ENCODE results near the gene TBC1D13. TPM values are rescaled to one million over a fixed set of nuclear protein-coding genes. Genes with fewer than 3 reads are reported as not detected.
"Not testable (repeated sequence)": the region's sequence is repeated elsewhere in the genome, so short reads cannot be mapped to it uniquely, and the experiment has no call there.

The TBC1D13 gene
- total RNA-seq, 2 experiments from 2014 or later = 26.1 to 29.2 TPM

DNA sequence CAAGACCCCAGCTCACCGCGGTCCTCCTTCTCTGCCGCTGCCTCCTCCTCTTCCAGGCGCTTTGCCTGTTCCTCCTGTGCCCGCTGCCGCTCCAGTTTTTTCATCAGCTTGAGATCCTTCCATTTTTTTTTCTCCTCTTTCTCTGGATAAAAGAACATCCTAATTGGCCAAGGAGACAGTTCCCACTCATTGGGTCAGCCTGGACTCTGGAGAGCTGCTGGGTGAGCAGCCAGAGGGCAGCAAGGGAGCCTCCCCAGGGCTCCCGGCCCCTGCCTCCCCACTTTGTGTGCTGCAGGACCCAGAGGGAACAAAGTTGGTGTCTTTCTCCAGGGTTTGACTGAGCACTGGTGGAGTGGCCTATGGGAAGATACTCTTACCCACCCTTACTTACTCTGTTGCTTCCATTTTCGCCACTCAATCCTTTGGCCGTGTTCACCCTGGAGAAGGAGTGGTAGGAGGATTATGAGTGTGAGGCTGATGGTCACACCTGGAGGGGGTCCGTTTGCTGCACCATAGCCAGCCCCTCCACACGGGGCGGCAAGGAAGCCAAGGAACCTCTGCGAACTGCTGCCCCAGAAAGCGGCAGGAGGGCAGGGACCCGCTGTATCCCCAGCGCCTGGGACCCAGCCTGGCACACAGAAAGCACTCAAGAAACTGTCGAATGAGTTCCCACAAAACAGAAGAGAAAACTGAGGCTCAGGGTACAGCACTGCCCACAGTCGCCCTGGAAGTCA, 41.8 kb downstream of the TBC1D13 start:
- DNase-seq (no peak), ATAC-seq (ENCODE audit: low read depth) (no peak)
- peak overlapping the region; percentile 92 for H3K27ac Mint-ChIP-seq
- no peaks in the 10 kb centered on the region for H3K27me3 Mint-ChIP-seq
- H3K4me1 Mint-ChIP-seq = peaks cover 23% of the 10 kb centered on the region
- H3K36me3 Mint-ChIP-seq = peaks cover 4% of the 10 kb centered on the region
- POLR2A ChIA-PET = interaction anchor here (0.5 to 2.3 kb wide), 6 partner anchors 10 to 276 kb away, joined by 3 to 32 read pairs (median 4); partner anchors contain the start of genes DOLK, ENDOG, NUP188 and ZDHHC12
- H3K9me3 Mint-ChIP-seq = no peaks in the 10 kb centered on the region
- peak overlapping the region; percentile 96 for H3K4me3 Mint-ChIP-seq

DNA sequence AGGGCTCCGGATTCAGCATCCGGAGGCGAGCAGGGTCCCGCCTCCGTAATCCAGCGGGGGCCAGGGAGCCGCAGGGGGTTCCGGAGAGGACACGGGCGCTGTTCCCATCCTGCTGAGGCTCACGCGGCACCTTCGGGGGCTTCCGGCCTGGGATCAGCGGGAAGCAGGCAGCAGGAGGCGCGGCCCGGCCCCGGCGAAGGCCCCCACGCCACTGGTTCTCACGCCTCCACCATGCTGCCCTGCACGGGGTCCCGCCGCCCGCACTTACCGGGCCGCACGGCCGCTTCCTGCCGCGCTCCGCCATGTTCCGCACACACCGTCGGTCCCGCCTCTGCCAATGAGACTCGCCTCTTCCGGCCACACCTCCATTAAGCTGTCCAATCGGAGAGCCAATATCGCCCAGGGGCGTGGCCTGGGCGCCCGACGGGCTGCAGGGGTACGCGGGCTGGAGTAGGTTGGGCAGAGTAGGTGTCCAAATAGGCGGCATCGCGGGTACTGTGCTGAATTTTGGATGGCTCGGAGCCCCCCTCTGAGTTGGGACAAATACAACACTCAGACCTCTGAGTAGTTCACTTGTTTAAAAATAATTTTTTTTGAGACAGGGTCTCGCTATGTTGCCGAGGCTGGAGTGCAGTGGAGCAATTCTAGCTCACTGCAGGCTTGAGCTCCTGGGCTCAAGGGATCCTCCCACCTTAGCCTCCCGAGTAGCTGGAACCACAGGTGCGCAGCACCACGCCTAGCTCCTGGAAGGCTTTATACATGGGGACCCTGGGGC, 42.6 kb downstream of the TBC1D13 start, which contains the start of gene SPOUT1:
Gene SPOUT1, minus strand, starts transcription at position 318 of the 775 bp plus-strand sequence. Its CDS starts 14 bp downstream, at position 304.
- Mint-ChIP-seq H3K27ac (peak within 1 kb of the TSS; percentile 92), H3K4me1 (peaks cover 23% of the 10 kb centered on the region), H3K4me3 (peak within 1 kb of the TSS; percentile 96), H3K36me3 (peaks cover 3% of the 10 kb centered on the region), H3K27me3 (no peaks in the 10 kb centered on the region), H3K9me3 (no peaks in the 10 kb centered on the region)
- DNase-seq (peak; percentile 95), ATAC-seq (ENCODE audit: low read depth) (peak; percentile 98)
- POLR2A ChIA-PET = interaction anchor here (0.6 to 1.6 kb wide), 14 partner anchors 8 to 243 kb away, joined by 3 to 32 read pairs (median 4); partner anchors contain the start of genes DOLK, ENDOG, MIGA2 and NUP188

DNA sequence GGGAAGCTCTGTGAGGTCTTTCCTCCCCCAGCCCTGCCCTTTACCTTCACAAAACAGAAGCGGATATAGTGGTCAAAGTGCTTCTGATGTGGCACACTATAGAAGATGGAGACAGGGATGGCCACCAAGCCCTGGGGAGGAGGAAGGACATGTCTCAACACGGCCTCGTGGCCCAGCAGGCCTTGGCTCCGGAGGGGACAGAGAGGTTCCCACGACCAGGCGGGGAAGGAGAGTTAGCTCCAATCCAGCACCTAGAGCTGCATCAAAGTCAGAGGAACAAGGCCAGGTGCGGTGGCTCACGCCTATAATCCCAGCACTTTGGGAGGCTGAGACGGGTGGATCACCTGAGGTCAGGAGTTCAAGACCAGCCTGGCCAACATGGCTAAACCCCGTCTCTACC, 46.6 kb downstream of the TBC1D13 start:
- H3K27me3 Mint-ChIP-seq = no peaks in the 10 kb centered on the region
- DNase-seq = no peak
- no peak overlapping the region for H3K27ac Mint-ChIP-seq
- H3K4me1 Mint-ChIP-seq = peaks cover 12% of the 10 kb centered on the region
- no peak for ATAC-seq (ENCODE audit: low read depth)
- no peaks in the 10 kb centered on the region for H3K9me3 Mint-ChIP-seq
- no peak overlapping the region for H3K4me3 Mint-ChIP-seq
- POLR2A ChIA-PET = no interaction called here
- peaks cover 5% of the 10 kb centered on the region for H3K36me3 Mint-ChIP-seq

DNA sequence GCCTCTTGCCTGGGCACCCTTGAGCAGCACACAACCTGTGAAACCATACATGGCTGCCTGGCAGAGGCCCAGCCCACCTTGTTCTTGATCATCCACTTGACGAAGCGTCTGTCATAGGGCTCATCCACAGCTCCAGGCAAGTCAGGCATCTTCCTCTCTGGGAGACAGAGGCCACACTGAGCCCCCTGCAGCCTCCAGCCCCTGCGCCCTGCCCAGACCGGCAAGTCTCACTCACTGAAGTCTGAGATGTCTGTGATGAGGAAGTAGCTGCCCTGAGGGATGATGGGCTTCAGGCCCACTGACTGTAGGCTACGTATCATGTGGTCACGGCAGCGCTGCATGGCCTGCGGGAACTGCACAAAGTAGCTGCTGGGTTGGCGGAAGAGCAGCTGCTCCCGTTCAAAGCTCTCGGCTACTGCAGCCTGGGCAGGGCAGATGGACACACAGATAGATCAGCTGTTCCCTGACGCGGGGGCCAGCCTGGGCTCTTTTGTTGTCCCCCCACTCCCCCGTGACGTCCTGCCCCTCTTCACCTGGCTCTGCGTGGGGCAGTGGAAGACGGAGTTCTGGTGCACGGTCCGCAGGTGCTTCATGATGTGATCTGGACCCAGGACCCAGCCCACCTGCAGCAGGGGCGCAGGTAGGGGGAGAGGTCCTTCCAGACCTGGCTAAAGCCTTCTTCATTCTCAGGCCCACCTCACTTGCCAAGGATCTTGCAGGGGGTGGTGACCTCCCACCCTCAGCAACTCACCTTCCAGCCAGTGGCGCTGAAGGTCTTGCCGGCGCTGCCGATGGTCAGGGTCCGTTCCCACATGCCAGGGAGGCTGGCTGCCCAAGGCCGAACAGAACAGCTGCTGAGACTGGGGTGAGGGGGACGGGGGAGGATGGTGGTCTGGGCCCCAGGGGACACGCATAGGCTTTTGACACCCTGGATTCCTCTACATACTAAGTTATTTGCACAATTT, 48.5 kb downstream of the TBC1D13 start:
- H3K27ac Mint-ChIP-seq = no peak overlapping the region
- H3K4me3 Mint-ChIP-seq = no peak overlapping the region
- H3K36me3 Mint-ChIP-seq = peaks cover 2% of the 10 kb centered on the region
- POLR2A ChIA-PET = interaction anchor here (0.6 to 0.9 kb wide), 2 partner anchors 17 to 62 kb away, joined by 3 to 4 read pairs; partner anchors contain the start of gene ENDOG
- H3K27me3 Mint-ChIP-seq = no peaks in the 10 kb centered on the region
- H3K9me3 Mint-ChIP-seq = no peaks in the 10 kb centered on the region
- H3K4me1 Mint-ChIP-seq = no peaks in the 10 kb centered on the region
- DNase-seq = no peak
- no peak for ATAC-seq (ENCODE audit: low read depth)

DNA sequence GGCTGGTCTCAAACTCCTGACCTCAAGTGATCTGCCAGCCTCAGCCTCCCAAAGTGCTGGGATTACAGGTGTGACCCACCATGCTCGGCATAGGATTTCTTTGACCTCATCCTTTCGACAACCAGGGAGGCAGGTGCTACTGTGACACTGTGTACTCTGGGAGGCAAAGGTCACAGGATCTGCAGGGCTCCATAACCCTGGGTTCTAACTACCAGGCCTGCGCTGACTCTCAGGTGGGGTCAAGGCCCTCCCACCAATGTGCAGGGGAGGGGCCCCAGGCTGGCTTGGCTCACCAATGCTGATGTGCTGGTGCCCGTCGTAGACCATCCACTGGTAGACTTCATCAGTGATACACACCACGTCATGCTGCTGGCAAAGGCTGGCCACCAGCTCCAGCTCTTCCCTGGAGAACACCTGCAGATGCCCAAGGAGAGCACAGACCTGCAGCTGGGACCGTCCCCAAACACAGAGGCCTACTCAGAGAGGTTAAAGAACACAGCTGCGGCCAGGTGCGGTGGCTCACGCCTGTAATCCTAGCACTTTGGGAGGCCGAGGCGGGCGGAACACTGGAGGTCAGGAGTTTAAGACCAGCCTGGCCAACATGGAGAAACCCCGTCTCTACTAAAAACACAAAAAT, 49.6 kb downstream of the TBC1D13 start:
- no peak overlapping the region for H3K27ac Mint-ChIP-seq
- no peaks in the 10 kb centered on the region for H3K9me3 Mint-ChIP-seq
- POLR2A ChIA-PET = interaction anchor here (0.6 kb wide), 1 partner anchor 63 kb away, joined by 4 read pairs; no protein-coding TSS in a partner anchor
- no peaks in the 10 kb centered on the region for H3K27me3 Mint-ChIP-seq
- ATAC-seq (ENCODE audit: low read depth) = no peak
- H3K4me3 Mint-ChIP-seq = no peak overlapping the region
- peaks cover 2% of the 10 kb centered on the region for H3K36me3 Mint-ChIP-seq
- H3K4me1 Mint-ChIP-seq = no peaks in the 10 kb centered on the region
- no peak for DNase-seq

DNA sequence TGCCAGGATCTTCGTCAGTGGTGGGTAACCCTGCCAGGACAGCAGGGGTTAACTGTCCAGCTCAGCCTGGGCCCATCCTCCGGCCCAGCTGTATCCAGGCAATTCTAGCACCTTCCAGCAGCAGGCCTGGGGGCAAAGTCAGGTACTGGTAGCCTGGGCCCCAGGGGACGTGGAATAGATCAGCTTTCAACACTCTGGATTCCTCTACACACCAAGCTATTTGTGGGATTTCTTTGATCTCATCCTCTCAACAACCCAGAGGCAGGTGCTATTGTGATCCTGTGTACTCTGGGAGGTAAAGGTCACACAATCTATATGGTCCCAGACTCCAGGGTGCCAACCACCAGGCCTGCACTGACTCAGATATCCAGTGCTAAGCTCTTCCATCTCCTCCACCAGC, 51.3 kb downstream of the TBC1D13 start:
- Mint-ChIP-seq H3K27me3 (no peaks in the 10 kb centered on the region), H3K4me3 (no peak overlapping the region), H3K27ac (no peak overlapping the region), H3K9me3 (no peaks in the 10 kb centered on the region), H3K4me1 (no peaks in the 10 kb centered on the region), H3K36me3 (peaks cover 5% of the 10 kb centered on the region)
- POLR2A ChIA-PET = interaction anchor here (1.0 to 1.4 kb wide), 2 partner anchors 8 to 66 kb away, joined by 3 to 4 read pairs; partner anchors contain the start of gene SPOUT1
- DNase-seq (no peak), ATAC-seq (ENCODE audit: low read depth) (no peak)

DNA sequence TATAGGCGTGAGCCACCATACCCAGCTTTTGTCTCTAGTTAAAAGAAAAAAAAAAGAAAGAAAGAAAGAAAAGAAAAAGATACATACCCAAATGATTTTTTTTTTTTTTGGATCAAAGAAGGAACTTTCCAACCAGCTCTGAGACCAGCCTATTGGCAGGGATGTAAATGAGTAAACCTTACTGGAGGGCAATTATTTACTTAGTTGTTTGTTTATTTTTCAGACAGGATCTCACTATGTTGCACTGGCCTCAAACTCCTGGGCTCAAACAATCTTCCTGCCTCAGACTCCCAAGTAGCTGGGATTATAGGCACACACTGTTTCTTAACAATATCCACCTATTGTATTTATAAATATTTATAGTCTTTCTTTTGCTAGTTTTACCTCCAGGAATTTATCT, 53.5 kb downstream of the TBC1D13 start:
- ATAC-seq (ENCODE audit: low read depth) (no peak), DNase-seq (no peak)
- Mint-ChIP-seq H3K27me3 (no peaks in the 10 kb centered on the region), H3K27ac (no peak overlapping the region), H3K36me3 (peaks cover 5% of the 10 kb centered on the region), H3K4me1 (no peaks in the 10 kb centered on the region), H3K9me3 (no peaks in the 10 kb centered on the region), H3K4me3 (no peak overlapping the region)
- POLR2A ChIA-PET = no interaction called here

DNA sequence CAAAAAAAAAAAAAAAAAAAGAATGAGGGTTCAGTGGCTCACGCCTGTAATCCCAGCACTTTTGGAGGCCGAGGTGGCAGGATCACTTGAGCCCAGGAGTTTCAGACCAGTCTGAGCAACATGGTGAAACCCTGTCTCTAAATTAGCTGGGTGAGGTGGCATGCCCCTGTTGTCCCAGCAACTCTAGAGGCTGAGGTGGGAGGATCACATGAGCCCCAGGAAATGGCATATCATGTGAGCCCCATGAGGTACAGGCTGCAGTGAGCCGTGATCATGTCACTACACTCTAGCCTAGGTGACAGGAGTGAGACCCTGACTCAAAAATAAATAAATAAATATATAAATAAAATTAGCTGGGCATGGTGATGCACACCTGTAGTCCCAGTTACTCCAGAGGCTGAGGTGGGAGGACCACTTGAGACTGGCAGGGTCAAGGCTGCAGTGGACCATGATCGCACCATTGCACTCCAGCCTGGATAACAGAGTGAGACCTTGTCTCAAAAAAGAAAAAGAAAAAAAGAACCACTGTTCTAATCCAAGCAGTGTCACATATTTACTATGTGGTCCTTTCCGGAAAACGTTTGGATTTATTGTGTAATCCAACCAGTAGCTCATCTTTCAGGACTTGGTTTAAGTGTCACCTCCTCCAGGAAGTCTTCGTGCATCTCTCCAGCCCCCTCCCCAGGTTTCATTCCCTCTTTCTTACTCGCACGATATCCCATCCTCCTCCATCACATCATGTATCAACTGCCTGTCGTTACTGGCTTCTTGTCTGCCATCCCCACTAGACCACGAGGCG, 54.8 kb downstream of the TBC1D13 start:
- POLR2A ChIA-PET = interaction anchor here (1.1 kb wide), 1 partner anchor 12 kb away, joined by 4 read pairs; the partner anchor contains the start of gene SPOUT1
- DNase-seq = no peak
- no peaks in the 10 kb centered on the region for H3K9me3 Mint-ChIP-seq
- no peak for ATAC-seq (ENCODE audit: low read depth)
- H3K27ac Mint-ChIP-seq = no peak overlapping the region
- H3K4me3 Mint-ChIP-seq = no peak overlapping the region
- no peaks in the 10 kb centered on the region for H3K4me1 Mint-ChIP-seq
- no peaks in the 10 kb centered on the region for H3K27me3 Mint-ChIP-seq
- peaks cover 5% of the 10 kb centered on the region for H3K36me3 Mint-ChIP-seq

DNA sequence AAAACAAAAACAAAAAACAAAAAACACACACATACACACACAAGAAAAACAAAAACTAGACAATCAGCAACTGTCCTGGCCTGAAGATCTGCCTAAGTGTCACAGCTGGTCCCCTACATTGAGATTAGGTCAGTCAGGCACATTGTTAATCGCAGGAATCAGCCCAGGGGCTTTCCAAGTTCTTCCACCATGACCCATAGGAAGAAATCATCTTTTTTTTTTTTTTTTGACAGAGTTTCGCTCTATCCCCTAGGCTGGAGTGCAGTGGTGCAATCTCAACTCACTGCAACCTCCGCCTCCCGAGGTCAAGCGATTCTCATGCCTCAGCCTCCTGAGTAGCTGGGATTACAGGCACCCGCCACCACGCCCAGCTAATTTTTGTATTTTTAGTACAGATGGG, 56.1 kb downstream of the TBC1D13 start:
- POLR2A ChIA-PET; H3K27ac Mint-ChIP-seq; DNase-seq; ATAC-seq (ENCODE audit: low read depth); H3K4me3 Mint-ChIP-seq; H3K36me3 Mint-ChIP-seq; H3K4me1 Mint-ChIP-seq; H3K27me3 Mint-ChIP-seq; H3K9me3 Mint-ChIP-seq: not testable (repeated sequence)

DNA sequence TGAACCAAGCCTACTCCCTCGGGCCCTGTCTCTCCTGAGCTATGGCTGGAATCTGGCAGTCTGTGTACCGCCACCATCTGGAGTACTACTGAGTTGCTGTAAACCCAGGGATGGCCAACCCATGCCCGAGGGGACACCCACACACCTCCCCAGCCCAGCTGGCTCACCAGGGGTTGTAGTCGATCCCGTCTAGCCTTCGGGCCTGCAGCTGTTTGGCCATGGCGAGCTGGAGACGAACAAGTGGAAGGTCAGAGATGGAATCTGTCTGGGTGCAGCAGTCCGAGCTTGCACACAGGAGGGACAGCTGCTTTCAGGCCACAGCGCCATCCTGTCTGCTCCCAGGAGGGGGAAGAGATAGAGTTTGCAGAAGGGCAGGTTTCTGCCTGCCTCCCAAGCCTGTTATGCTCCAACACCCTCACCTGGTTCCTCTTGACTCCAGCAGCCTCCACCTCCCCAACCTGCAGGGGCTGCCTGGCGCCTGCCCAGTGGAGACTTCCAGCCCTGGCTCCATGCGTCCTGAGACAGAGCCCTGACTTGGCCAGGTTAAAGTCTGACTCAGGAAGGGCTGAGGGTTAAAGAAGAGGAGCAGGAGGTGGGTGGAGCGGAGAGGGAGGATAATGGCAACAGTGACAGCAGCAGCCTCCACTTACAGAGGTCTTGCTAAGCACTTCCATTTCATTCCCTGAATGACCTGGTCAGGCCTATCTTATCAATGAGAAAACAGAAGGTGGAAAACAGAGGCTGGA, 58.3 kb downstream of the TBC1D13 start:
- no peaks in the 10 kb centered on the region for H3K4me1 Mint-ChIP-seq
- no peak overlapping the region for H3K27ac Mint-ChIP-seq
- no peaks in the 10 kb centered on the region for H3K27me3 Mint-ChIP-seq
- H3K9me3 Mint-ChIP-seq = peaks cover 3% of the 10 kb centered on the region
- H3K4me3 Mint-ChIP-seq = no peak overlapping the region
- H3K36me3 Mint-ChIP-seq = peaks cover 8% of the 10 kb centered on the region
- POLR2A ChIA-PET = interaction anchor here (1.0 kb wide), 1 partner anchor 15 kb away, joined by 3 read pairs; the partner anchor contains the start of gene SPOUT1
- ATAC-seq (ENCODE audit: low read depth) (no peak), DNase-seq (no peak)

DNA sequence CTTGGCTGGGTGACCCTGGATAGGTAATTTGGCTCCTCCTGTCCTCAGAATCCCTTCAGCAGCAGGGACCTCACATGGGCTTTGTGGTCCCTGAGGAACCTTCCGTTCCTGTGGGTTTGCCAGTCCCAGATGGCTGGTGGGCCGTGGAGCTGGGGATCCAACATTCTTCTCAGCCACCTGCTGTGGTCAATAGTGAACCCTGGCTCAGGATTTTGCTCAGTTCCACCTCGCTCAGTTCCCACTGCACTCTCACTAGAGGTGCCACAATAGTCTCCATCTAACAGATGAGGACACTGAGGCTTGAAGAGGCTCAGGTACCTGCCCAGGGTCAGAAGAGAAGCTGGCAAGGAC, 59.6 kb downstream of the TBC1D13 start:
- Mint-ChIP-seq H3K4me1 (no peaks in the 10 kb centered on the region), H3K27ac (no peak overlapping the region), H3K36me3 (peaks cover 19% of the 10 kb centered on the region), H3K9me3 (peaks cover 11% of the 10 kb centered on the region), H3K27me3 (no peaks in the 10 kb centered on the region), H3K4me3 (no peak overlapping the region)
- ATAC-seq (ENCODE audit: low read depth) (no peak), DNase-seq (no peak)
- POLR2A ChIA-PET = no interaction called here

Data from activated naive CD8-positive, alpha-beta T cell treated with anti-CD3 and anti-CD28 coated beads, Interleukin-2, amount 10 ng/mL, durations not matched to agents 7 days and 5 days (primary cell).